Natural killer cell (primary cell): Measurements from ENCODE around the gene SNAI3. TPM values are rescaled to one million over a fixed set of nuclear protein-coding genes. Genes with fewer than 3 reads are reported as not detected.

Experiments used
- ATAC-seq, 3 donors: fragments of 150-1000 bp in 2 of 3; fragments of 200-7000 bp in 1 of 3; cut with Tn5 transposase; 1 replicate in 1 of 3; 2 replicates in 2 of 3; pipeline ENCODE4 v1.10.0; 2021; ENCODE audit warnings: mild to moderate bottlenecking in 2 of 3, moderate library complexity in 2 of 3
- DNase-seq, 2 donors: peaks; one replicate each; pipeline versions ENCODE4 v3.0.0 to v3.0.0-alpha.2; 2013 to 2021; ENCODE audit warnings: mixed read lengths in 1 of 2
- H3K27ac ChIP-seq: one replicate; pipeline ENCODE4 v1.5.1; 2013; ENCODE audit warnings: mild to moderate bottlenecking, low read length
- H3K27me3 ChIP-seq: one replicate; pipeline ENCODE4 v1.6.1; 2013; ENCODE audit warnings: low read length; ENCODE audit not compliant: control insufficient read depth, insufficient read depth
- H3K36me3 ChIP-seq: one replicate; pipeline ENCODE4 v1.6.1; 2013; ENCODE audit warnings: low read length; ENCODE audit not compliant: control insufficient read depth, insufficient read depth
- H3K4me1 ChIP-seq: one replicate; pipeline ENCODE4 v1.6.1; 2013; ENCODE audit warnings: low read length; ENCODE audit not compliant: control insufficient read depth, insufficient read depth
- H3K4me3 ChIP-seq: one replicate; pipeline ENCODE4 v1.5.1; 2013; ENCODE audit warnings: low read length
- H3K9me3 ChIP-seq: one replicate; pipeline ENCODE4 v1.6.1; 2013; ENCODE audit warnings: low read length; ENCODE audit not compliant: control insufficient read depth, insufficient read depth
- H3K27ac Mint-ChIP-seq, 2 donors: one replicate each; pipeline ENCODE4 v1.8.0; 2022; ENCODE audit warnings: mild to moderate bottlenecking in 2 of 2, mixed read lengths in 2 of 2, moderate library complexity in 1 of 2
- H3K27me3 Mint-ChIP-seq, 2 donors: one replicate each; pipeline ENCODE4 v1.8.0; 2022; ENCODE audit warnings: low read depth in 2 of 2, mixed read lengths in 2 of 2
- H3K36me3 Mint-ChIP-seq: one replicate; pipeline ENCODE4 v1.8.0; 2022; ENCODE audit warnings: mixed read lengths
- H3K4me1 Mint-ChIP-seq, 2 donors: one replicate each; pipeline ENCODE4 v1.8.0; 2022; ENCODE audit warnings: mixed read lengths in 2 of 2
- H3K4me3 Mint-ChIP-seq: one replicate; pipeline ENCODE4 v1.8.0; 2022; ENCODE audit warnings: mild to moderate bottlenecking, moderate library complexity, mixed read lengths
- H3K9me3 Mint-ChIP-seq, 2 donors: one replicate each; pipeline ENCODE4 v1.8.0; 2022; ENCODE audit warnings: mixed read lengths in 2 of 2
- WGBS: methylation state at CpG from one replicate; pipeline ENCODE4 v1.1.7; 2013; ENCODE audit warnings: missing lambda C conversion rate; ENCODE audit not compliant: insufficient coverage; 5-methylcytosine and 5-hydroxymethylcytosine counted together
- intact Hi-C: fragments of 100-400 bp; cut with micrococcal nuclease; formaldehyde crosslinking; loops from one replicate; pipeline ENCODE4 v1.14.2; 2022
- total RNA-seq, 4 donors: library from RNA; stranded (reverse); fragments of 120-200 nt in 1 of 4; gene quantifications; one replicate each; pipeline versions ENCODE4 v1.2.3 to v1.2.4, GENCODE V29; 2013 to 2022
- TF ChIP-seq, protein P1 (sequence below): fragments of 200-600 bp; IDR thresholded peaks from one replicate; pipeline ENCODE4 v1.8.0; 2022; ENCODE audit warnings: antibody characterized with exemption

Gene SNAI3
- total RNA-seq, 3 donors from 2014 or later (not counting 1 experiment from before 2014, with no cell fraction given) = 8.2 to 9.2 (median 8.4) TPM

DNA sequence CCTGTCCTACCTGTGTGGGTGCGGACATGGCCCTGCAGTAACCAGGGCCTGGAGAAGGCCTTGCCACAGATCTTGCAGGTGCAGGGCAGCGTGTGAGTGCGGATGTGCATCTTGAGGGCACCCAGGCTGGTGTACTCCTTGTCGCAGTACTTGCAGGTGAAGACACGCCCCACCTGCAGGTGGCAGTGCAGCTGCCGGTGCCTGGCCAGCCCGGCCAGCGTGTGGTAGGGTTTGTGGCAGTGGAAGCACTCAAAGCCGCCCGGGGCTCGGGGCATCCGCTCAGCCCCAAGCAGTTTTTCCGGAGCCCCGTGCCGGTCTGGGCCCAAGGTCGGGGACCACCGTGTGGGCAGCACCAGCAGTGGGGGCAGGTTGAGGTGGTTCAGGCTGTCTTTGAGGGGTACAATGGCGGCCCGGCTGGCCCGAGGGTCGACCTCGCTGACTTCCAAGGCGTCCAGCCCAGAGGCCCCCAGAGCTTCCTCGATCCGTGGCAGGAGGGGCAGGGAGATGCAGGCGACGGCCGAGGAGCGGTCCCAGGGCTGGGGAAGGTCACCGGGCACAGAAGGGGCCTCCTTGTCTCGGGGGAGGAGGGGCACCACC is 5.1 kb downstream of the SNAI3 start:
- no peaks in the 10 kb centered on the region for H3K27me3 Mint-ChIP-seq

DNA sequence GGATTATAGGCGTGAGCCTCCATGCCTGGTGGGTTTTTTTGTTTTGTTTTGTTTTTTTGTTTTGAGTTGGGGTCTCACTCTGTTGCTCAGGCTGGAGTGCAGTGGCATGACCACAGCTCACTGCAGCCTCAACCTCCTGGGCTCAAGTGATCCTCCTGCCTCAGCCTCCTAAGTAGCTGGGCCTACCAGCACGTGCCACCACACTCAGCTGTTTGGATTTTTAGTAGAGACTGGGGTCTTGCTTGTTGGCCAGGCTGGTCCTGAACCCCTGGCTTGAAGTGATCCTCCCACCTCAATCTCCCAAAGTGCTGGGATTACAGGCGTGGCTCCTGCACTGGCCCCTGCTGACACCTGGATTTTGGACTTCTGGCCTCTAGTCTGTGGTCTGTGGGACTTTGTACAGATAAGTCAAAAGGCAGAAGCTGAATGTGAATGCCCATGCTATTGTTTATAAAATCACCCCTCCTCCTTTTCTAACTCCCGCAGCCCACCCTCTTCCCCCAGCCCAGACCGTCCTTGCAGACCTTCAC is 5.7 kb downstream of the SNAI3 start:
- H3K4me1 Mint-ChIP-seq = peaks cover 7 to 35% of the 10 kb centered on the region in 2 donors
- peaks cover 38% of the 10 kb centered on the region for H3K4me1 ChIP-seq
- H3K9me3 ChIP-seq = no peaks in the 10 kb centered on the region
- H3K36me3 Mint-ChIP-seq = no peaks in the 10 kb centered on the region
- H3K27me3 ChIP-seq = no peaks in the 10 kb centered on the region
- H3K9me3 Mint-ChIP-seq = no peaks in the 10 kb centered on the region
- H3K4me3 ChIP-seq = no peak overlapping the region
- TF ChIP-seq, protein P1, sequence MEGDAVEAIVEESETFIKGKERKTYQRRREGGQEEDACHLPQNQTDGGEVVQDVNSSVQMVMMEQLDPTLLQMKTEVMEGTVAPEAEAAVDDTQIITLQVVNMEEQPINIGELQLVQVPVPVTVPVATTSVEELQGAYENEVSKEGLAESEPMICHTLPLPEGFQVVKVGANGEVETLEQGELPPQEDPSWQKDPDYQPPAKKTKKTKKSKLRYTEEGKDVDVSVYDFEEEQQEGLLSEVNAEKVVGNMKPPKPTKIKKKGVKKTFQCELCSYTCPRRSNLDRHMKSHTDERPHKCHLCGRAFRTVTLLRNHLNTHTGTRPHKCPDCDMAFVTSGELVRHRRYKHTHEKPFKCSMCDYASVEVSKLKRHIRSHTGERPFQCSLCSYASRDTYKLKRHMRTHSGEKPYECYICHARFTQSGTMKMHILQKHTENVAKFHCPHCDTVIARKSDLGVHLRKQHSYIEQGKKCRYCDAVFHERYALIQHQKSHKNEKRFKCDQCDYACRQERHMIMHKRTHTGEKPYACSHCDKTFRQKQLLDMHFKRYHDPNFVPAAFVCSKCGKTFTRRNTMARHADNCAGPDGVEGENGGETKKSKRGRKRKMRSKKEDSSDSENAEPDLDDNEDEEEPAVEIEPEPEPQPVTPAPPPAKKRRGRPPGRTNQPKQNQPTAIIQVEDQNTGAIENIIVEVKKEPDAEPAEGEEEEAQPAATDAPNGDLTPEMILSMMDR = no peak
- no peak overlapping the region for H3K4me3 Mint-ChIP-seq
- DNase-seq = no peak
- ATAC-seq = no peak
- peak overlapping the region in 1 of 2 donors; percentile 82 for H3K27ac Mint-ChIP-seq
- H3K27me3 Mint-ChIP-seq = no peaks in the 10 kb centered on the region
- 94% methylated on average over 5 of the region's 5 CpGs for WGBS
- H3K27ac ChIP-seq = no peak overlapping the region
- intact Hi-C loops = no loop called here
- H3K36me3 ChIP-seq = peaks cover 26% of the 10 kb centered on the region

More for the DNA sequence above, 5.1 kb downstream of the SNAI3 start:
- Histone ChIP-seq H3K36me3 (peaks cover 26% of the 10 kb centered on the region), H3K27ac (peak overlapping the region; percentile 69), H3K4me1 (peaks cover 43% of the 10 kb centered on the region), H3K4me3 (no peak overlapping the region), H3K27me3 (no peaks in the 10 kb centered on the region), H3K9me3 (no peaks in the 10 kb centered on the region)
- intact Hi-C loops = no loop called here
- peak overlapping the region; percentile 67 for H3K4me3 Mint-ChIP-seq
- ATAC-seq = peak in 1 of 3 donors; percentile 38
- no peaks in the 10 kb centered on the region for H3K9me3 Mint-ChIP-seq
- TF ChIP-seq, protein P1 = no peak
- WGBS = 65% methylated on average over 31 of the region's 31 CpGs
- peak in 1 of 2 donors; percentile 70 for DNase-seq
- H3K4me1 Mint-ChIP-seq = peaks cover 7 to 35% of the 10 kb centered on the region in 2 donors
- peak overlapping the region; percentile 82 to 84 for H3K27ac Mint-ChIP-seq
- no peaks in the 10 kb centered on the region for H3K36me3 Mint-ChIP-seq

DNA sequence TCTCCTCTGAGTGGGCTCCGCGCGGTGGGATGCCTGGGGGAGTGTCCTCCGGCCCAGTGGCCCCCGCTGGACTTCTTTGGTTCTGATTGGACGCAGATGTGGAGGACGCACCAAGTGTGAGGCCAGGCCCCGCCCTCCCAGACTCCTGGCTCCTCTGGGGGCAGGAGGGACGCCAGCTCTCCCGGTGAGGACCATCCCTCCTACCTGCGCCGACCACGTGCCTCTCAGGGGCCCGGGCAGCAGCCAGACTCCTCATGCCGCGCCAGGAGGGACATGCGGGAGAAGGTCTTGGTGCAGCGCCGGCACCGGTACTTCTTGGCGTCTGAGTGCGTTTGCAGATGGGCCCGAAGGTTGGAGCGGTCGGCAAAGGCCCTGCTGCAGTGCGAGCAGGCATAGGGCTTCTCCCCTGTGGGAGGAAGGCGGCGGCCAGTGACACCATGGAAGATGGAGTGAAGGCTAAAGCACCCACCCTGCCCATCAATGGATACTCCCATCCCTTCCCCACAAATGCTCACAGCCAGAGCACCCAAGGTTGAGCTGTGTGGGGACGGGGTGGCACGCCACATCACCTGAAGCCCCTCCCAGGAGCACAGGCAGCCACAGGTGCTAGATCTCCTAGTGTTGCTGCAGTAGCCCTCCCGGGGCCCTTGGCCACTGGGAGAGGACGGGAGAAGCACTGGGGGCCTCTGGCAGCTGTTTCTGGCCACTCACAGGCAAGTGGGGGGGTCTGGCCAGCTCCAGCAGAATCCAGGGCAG is 7.9 kb downstream of the SNAI3 start:
- Histone ChIP-seq H3K4me1 (peaks cover 20% of the 10 kb centered on the region), H3K36me3 (peaks cover 26% of the 10 kb centered on the region), H3K27ac (no peak overlapping the region), H3K4me3 (no peak overlapping the region), H3K27me3 (no peaks in the 10 kb centered on the region), H3K9me3 (no peaks in the 10 kb centered on the region)
- 95% methylated on average over 32 of the region's 32 CpGs for WGBS
- no peaks in the 10 kb centered on the region for H3K27me3 Mint-ChIP-seq
- intact Hi-C loops = no loop called here
- peaks cover 7 to 16% of the 10 kb centered on the region in 2 donors for H3K4me1 Mint-ChIP-seq
- no peak overlapping the region for H3K27ac Mint-ChIP-seq
- H3K36me3 Mint-ChIP-seq = no peaks in the 10 kb centered on the region
- DNase-seq (no peak), ATAC-seq (no peak)
- TF ChIP-seq, protein P1 = no peak
- H3K4me3 Mint-ChIP-seq = no peak overlapping the region
- H3K9me3 Mint-ChIP-seq = no peaks in the 10 kb centered on the region
